ENCODE data around the gene PARN. TPM values are rescaled to one million over a fixed set of nuclear protein-coding genes. Genes with fewer than 3 reads are reported as not detected.

PARN gene
- total RNA-seq, 1 experiment from 2014 or later = 57.8 TPM

DNA sequence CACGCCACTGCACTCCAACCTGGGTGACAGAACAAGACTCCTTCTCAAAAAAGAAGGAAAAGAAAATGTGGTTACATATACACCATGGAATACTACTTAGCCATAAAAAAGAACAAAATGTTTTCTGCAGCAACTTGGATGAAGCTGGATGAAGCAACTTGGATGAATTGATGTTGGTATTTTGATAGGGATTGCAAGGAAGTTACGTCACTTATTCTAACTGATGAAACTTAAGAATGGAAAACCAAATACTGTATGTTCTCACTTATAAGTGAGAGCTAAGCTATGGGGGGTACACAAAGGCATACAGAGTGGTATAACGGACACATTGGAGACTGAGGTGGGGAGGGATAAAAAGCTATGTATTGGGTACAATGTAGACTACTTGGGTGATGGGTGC is 46.6 kb upstream of the PARN start:
- no peak for ATAC-seq
- CTCF ChIA-PET = no interaction called here
- no peak for TF ChIP-seq SIN3A (IDR thresholded peaks at IDR 0.05; ENCODE audit: borderline replicate concordance, insufficient read depth, low read depth, low read length)
- Histone ChIP-seq H3K4me1 (ENCODE audit: control insufficient read depth, insufficient read depth, low read length) (no peaks in the 10 kb centered on the region), H3K36me3 (ENCODE audit: control insufficient read depth, insufficient read depth, low read length) (no peaks in the 10 kb centered on the region), H3K9me3 (ENCODE audit: control insufficient read depth, insufficient read depth, low read depth, low read length) (no peaks in the 10 kb centered on the region), H3K4me3 (ENCODE audit: low read depth in 2 of 2, low read length in 2 of 2) (no peak overlapping the region), H3K27ac (ENCODE audit: low read length) (no peak overlapping the region), H3K27me3 (ENCODE audit: control insufficient read depth, insufficient read depth, low read length) (no peaks in the 10 kb centered on the region)
- POLR2A ChIA-PET = no interaction called here
- intact Hi-C loops (cut with micrococcal nuclease; ENCODE audit: unreplicated experiment) = no loop called here
- in situ Hi-C loops (cut with HindIII; ENCODE audit: low pct_unique_long_range_greater_than_20kb, low sequenced_read_pairs) = no loop called here
- no peak for DNase-seq (ENCODE audit: low read depth, low spot score)
- BruUV-seq (replicated peaks) = no TSS peak

DNA sequence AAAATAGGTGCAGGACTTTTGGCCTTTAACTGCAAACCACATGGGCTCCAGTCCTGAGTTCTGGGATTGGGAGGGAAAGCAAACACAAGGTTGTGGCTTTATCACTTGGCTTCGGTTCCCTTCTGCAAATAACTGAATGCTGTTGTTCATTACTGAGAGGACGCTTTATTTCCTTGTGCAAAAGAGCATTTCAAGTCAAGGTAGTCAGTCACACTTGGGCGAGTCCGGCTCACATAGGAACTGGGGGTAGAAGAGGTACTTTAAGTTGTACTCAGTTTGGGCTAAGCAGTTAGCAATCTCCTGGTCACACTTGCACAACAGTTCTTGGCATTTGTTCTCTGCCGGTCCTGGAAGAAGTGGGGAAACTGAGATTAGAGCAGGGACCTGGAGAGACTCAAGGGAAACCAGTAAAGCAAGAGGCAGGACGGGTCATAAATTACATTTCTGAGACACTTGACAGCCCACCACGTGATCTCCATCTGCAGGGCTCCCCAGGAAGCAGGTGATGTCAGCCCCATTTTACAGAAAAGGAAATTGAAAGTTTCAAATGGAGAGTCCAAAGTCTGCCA is 42.4 kb upstream of the PARN start:
- BruUV-seq (replicated peaks) = no TSS peak
- ChIA-PET POLR2A (interaction anchor here (0.6 kb wide), 1 partner anchor 138 kb away, joined by 3 read pairs; no protein-coding TSS in a partner anchor), CTCF (no interaction called here)
- Histone ChIP-seq H3K9me3 (ENCODE audit: control insufficient read depth, insufficient read depth, low read depth, low read length) (no peaks in the 10 kb centered on the region), H3K36me3 (ENCODE audit: control insufficient read depth, insufficient read depth, low read length) (no peaks in the 10 kb centered on the region), H3K27ac (ENCODE audit: low read length) (no peak overlapping the region), H3K27me3 (ENCODE audit: control insufficient read depth, insufficient read depth, low read length) (no peaks in the 10 kb centered on the region), H3K4me3 (ENCODE audit: low read depth in 2 of 2, low read length in 2 of 2) (no peak overlapping the region), H3K4me1 (ENCODE audit: control insufficient read depth, insufficient read depth, low read length) (no peaks in the 10 kb centered on the region)
- intact Hi-C loops (cut with micrococcal nuclease; ENCODE audit: unreplicated experiment) = no loop called here
- DNase-seq (ENCODE audit: low read depth, low spot score) = no peak
- no peak for ATAC-seq
- TF ChIP-seq, protein P1, sequence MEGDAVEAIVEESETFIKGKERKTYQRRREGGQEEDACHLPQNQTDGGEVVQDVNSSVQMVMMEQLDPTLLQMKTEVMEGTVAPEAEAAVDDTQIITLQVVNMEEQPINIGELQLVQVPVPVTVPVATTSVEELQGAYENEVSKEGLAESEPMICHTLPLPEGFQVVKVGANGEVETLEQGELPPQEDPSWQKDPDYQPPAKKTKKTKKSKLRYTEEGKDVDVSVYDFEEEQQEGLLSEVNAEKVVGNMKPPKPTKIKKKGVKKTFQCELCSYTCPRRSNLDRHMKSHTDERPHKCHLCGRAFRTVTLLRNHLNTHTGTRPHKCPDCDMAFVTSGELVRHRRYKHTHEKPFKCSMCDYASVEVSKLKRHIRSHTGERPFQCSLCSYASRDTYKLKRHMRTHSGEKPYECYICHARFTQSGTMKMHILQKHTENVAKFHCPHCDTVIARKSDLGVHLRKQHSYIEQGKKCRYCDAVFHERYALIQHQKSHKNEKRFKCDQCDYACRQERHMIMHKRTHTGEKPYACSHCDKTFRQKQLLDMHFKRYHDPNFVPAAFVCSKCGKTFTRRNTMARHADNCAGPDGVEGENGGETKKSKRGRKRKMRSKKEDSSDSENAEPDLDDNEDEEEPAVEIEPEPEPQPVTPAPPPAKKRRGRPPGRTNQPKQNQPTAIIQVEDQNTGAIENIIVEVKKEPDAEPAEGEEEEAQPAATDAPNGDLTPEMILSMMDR (IDR thresholded peaks at IDR 0.05) = no peak
- TF ChIP-seq POLR2AphosphoS5 (IDR thresholded peaks at IDR 0.05; ENCODE audit: low read depth, low read length) (no peak), TCF7L2 (IDR thresholded peaks at IDR 0.05; ENCODE audit: low read depth, low read length) (no peak), SIN3A (IDR thresholded peaks at IDR 0.05; ENCODE audit: borderline replicate concordance, insufficient read depth, low read depth, low read length) (no peak)
- TF ChIP-seq, protein P2, sequence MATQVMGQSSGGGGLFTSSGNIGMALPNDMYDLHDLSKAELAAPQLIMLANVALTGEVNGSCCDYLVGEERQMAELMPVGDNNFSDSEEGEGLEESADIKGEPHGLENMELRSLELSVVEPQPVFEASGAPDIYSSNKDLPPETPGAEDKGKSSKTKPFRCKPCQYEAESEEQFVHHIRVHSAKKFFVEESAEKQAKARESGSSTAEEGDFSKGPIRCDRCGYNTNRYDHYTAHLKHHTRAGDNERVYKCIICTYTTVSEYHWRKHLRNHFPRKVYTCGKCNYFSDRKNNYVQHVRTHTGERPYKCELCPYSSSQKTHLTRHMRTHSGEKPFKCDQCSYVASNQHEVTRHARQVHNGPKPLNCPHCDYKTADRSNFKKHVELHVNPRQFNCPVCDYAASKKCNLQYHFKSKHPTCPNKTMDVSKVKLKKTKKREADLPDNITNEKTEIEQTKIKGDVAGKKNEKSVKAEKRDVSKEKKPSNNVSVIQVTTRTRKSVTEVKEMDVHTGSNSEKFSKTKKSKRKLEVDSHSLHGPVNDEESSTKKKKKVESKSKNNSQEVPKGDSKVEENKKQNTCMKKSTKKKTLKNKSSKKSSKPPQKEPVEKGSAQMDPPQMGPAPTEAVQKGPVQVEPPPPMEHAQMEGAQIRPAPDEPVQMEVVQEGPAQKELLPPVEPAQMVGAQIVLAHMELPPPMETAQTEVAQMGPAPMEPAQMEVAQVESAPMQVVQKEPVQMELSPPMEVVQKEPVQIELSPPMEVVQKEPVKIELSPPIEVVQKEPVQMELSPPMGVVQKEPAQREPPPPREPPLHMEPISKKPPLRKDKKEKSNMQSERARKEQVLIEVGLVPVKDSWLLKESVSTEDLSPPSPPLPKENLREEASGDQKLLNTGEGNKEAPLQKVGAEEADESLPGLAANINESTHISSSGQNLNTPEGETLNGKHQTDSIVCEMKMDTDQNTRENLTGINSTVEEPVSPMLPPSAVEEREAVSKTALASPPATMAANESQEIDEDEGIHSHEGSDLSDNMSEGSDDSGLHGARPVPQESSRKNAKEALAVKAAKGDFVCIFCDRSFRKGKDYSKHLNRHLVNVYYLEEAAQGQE (IDR thresholded peaks at IDR 0.05; ENCODE audit: insufficient read depth in 1 of 2, low read depth in 2 of 2, low read length in 1 of 2) = no peak
- in situ Hi-C loops (cut with HindIII; ENCODE audit: low pct_unique_long_range_greater_than_20kb, low sequenced_read_pairs) = no loop called here

DNA sequence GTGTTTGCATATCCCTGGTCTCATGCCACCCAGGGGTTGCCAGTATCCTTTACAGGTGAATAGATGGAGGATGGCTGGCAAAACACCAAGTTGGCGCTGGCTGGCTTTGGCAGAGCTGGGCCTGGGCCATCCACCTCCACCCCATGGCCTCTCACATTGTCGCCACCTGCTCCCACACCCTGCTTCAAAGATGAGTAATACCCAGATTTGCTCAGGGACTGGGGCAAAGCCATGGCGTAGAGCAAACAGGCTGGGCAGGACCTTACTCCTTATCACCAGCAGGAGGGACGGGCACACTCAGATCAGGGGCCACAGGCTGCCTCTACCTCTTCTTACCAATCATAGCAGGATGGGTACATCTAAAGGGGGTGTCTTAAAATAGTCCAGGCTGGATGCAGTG is 39.7 kb upstream of the PARN start:
- H3K4me3 ChIP-seq (ENCODE audit: low read depth in 2 of 2, low read length in 2 of 2) = no peak overlapping the region
- no peak for DNase-seq (ENCODE audit: low read depth, low spot score)
- ChIA-PET CTCF (no interaction called here), POLR2A (no interaction called here)
- peaks cover 15% of the 10 kb centered on the region for H3K36me3 ChIP-seq (ENCODE audit: control insufficient read depth, insufficient read depth, low read length)
- ATAC-seq = peak; percentile 47
- no peak overlapping the region for H3K27ac ChIP-seq (ENCODE audit: low read length)
- intact Hi-C loops (cut with micrococcal nuclease; ENCODE audit: unreplicated experiment) (no loop called here), in situ Hi-C loops (cut with HindIII; ENCODE audit: low pct_unique_long_range_greater_than_20kb, low sequenced_read_pairs) (no loop called here)
- BruUV-seq (replicated peaks) = no TSS peak
- no peaks in the 10 kb centered on the region for H3K4me1 ChIP-seq (ENCODE audit: control insufficient read depth, insufficient read depth, low read length)
- no peaks in the 10 kb centered on the region for H3K27me3 ChIP-seq (ENCODE audit: control insufficient read depth, insufficient read depth, low read length)
- TF ChIP-seq POLR2AphosphoS5 (IDR thresholded peaks at IDR 0.05; ENCODE audit: low read depth, low read length) (peak; percentile 27; the same call in 1 of the 2 replicates), SIN3A (IDR thresholded peaks at IDR 0.05; ENCODE audit: borderline replicate concordance, insufficient read depth, low read depth, low read length) (no peak)
- H3K9me3 ChIP-seq (ENCODE audit: control insufficient read depth, insufficient read depth, low read depth, low read length) = no peaks in the 10 kb centered on the region
